Loucy (cell line): ENCODE data around the gene MAN2A2.

Source experiments
- H2AFZ ChIP-seq: fragments of 200-600 bp; sonication (generic); 2 replicates; pipeline ENCODE4 v1.6.0; 2016; ENCODE audit warnings: antibody characterized with exemption, mild to moderate bottlenecking, low read length, moderate library complexity
- H3F3A ChIP-seq: fragments of 200-600 bp; 2 replicates; pipeline ENCODE4 v1.6.0; 2016; ENCODE audit warnings: antibody characterized with exemption, low read depth, mild to moderate bottlenecking
- H3K27me3 ChIP-seq: fragments of 200-600 bp; sonication (generic); 2 replicates; pipeline ENCODE4 v1.6.1; 2014; ENCODE audit warnings: low read length, mild to moderate bottlenecking; ENCODE audit not compliant: insufficient read depth, poor library complexity, severe bottlenecking
- H3K36me3 ChIP-seq: fragments of 200-600 bp; sonication (generic); 2 replicates; pipeline ENCODE4 v1.6.1; 2016; ENCODE audit warnings: low read length; ENCODE audit not compliant: insufficient read depth
- H3K4me1 ChIP-seq: fragments of 200-600 bp; sonication (generic); 2 replicates; pipeline ENCODE4 v1.5.1; 2014; ENCODE audit warnings: low read length, mild to moderate bottlenecking; ENCODE audit not compliant: insufficient read depth, poor library complexity, severe bottlenecking
- H3K4me2 ChIP-seq: fragments of 200-600 bp; sonication (generic); 2 replicates; pipeline ENCODE4 v1.6.0; 2014; ENCODE audit warnings: antibody characterized with exemption, low read length, low read depth, mild to moderate bottlenecking; ENCODE audit not compliant: poor library complexity, severe bottlenecking
- H3K4me3 ChIP-seq: fragments of 200-600 bp; sonication (generic); 2 replicates; pipeline ENCODE4 v1.5.1; 2014; ENCODE audit warnings: low read length, mild to moderate bottlenecking, mixed read lengths; ENCODE audit not compliant: poor library complexity, severe bottlenecking
- H3K79me2 ChIP-seq: fragments of 200-600 bp; sonication (generic); 2 replicates; pipeline ENCODE4 v1.6.1; 2014; ENCODE audit warnings: low read length; ENCODE audit not compliant: insufficient read depth
- H3K9ac ChIP-seq: fragments of 200-600 bp; sonication (generic); 2 replicates; pipeline ENCODE4 v1.6.0; 2014; ENCODE audit warnings: mild to moderate bottlenecking, low read depth, low read length, moderate library complexity; ENCODE audit not compliant: poor library complexity, severe bottlenecking
- H3K9me2 ChIP-seq: fragments of 200-600 bp; sonication (generic); replicated peaks from 2 replicates; pipeline ENCODE4 v1.6.1; 2016; ENCODE audit warnings: low read depth, low read length, mixed read lengths
- H3K9me3 ChIP-seq: fragments of 200-600 bp; sonication (generic); 2 replicates; pipeline ENCODE4 v1.6.1; 2014; ENCODE audit warnings: mild to moderate bottlenecking, antibody characterized with exemption, low read length, low read depth; ENCODE audit not compliant: insufficient read depth
- H4K20me1 ChIP-seq: fragments of 200-600 bp; sonication (generic); 2 replicates; pipeline ENCODE4 v1.6.0; 2014; ENCODE audit warnings: antibody characterized with exemption, low read length, mild to moderate bottlenecking; ENCODE audit not compliant: insufficient read depth, poor library complexity, severe bottlenecking
- EZH2phosphoT487 ChIP-seq: fragments of 200-600 bp; IDR thresholded peaks from 2 replicates; pipeline ENCODE4 v1.6.1; 2018; ENCODE audit warnings: antibody characterized with exemption, mild to moderate bottlenecking, moderate library complexity, borderline replicate concordance
- TF ChIP-seq, protein P1 (sequence below): fragments of 200-600 bp; sonication (generic); conservative IDR thresholded peaks from 2 replicates; pipeline ENCODE4 v1.5.1; 2014; ENCODE audit warnings: mild to moderate bottlenecking, antibody characterized with exemption, low read length

MAN2A2 gene

DNA sequence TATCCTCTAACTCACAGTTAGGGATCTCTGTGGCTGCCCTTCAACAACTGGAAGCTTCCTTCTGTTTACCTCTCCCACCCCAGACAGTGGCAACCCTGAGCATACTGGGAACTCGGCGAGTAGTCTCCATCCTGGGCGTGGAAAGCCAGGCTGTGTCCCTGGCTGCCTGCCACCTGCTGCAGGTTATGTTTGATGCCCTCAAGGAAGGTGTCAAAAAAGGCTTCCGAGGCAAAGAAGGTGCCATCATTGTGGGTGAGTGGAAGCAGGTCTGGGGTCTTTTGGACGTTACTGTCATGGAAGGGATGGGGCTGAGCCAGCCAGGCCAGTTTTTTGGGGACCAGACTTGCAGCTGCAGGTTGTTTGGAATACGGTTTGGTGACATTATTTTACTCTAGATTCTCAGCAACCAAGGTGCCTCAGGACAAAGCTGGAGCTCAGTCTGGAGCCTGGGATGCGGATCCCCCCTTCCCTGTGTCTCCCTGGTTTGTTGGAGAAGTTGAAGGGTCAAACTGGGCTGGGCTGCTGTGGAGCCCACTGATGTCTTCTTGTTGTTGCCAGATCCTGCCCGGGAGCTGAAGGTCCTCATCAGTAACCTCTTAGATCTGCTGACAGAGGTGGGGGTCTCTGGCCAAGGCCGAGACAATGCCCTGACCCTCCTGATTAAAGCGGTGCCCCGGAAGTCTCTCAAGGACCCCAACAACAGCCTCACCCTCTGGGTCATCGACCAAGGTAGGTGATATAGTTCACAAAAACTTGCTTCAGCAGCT, 39.4 kb downstream of the MAN2A2 start:
- Histone ChIP-seq H3K27me3 (no peaks in the 10 kb centered on the region), H2AFZ (no peak overlapping the region), H3K4me2 (no peak overlapping the region), H3K4me1 (no peaks in the 10 kb centered on the region), H3F3A (no peaks in the 10 kb centered on the region), H4K20me1 (no peaks in the 10 kb centered on the region), H3K9me3 (no peaks in the 10 kb centered on the region), H3K9me2 (no peaks in the 10 kb centered on the region), H3K79me2 (peaks cover 6% of the 10 kb centered on the region; the same call in 1 of the 2 replicates), H3K9ac (no peak overlapping the region), H3K36me3 (peaks cover 54% of the 10 kb centered on the region; the same call in 1 of the 2 replicates), H3K4me3 (no peak overlapping the region)
- no peak for TF ChIP-seq EZH2phosphoT487
- TF ChIP-seq, protein P1, sequence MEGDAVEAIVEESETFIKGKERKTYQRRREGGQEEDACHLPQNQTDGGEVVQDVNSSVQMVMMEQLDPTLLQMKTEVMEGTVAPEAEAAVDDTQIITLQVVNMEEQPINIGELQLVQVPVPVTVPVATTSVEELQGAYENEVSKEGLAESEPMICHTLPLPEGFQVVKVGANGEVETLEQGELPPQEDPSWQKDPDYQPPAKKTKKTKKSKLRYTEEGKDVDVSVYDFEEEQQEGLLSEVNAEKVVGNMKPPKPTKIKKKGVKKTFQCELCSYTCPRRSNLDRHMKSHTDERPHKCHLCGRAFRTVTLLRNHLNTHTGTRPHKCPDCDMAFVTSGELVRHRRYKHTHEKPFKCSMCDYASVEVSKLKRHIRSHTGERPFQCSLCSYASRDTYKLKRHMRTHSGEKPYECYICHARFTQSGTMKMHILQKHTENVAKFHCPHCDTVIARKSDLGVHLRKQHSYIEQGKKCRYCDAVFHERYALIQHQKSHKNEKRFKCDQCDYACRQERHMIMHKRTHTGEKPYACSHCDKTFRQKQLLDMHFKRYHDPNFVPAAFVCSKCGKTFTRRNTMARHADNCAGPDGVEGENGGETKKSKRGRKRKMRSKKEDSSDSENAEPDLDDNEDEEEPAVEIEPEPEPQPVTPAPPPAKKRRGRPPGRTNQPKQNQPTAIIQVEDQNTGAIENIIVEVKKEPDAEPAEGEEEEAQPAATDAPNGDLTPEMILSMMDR: no peak

DNA sequence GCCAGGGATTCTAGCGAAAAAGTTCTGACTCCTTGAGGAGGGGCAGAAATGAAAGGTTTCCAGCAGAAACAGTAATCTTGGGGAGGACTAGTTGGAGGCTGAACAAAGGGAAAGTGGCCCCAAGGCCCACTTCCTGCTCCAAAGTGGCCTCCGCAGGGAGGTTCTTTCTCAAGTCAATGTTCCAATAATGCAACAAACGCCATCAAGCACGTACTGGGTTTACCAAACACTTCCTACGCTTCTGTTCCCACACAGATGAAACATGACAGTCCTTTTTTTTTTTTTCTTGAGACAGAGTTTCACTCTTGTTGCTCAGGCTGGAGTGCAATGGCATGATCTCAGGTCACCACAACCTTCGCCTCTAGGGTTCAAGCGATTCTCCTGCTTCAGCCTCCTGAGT, 42.0 kb downstream of the MAN2A2 start:
- no peaks in the 10 kb centered on the region for H3K9me2 ChIP-seq
- H4K20me1 ChIP-seq: no peaks in the 10 kb centered on the region
- no peaks in the 10 kb centered on the region for H3F3A ChIP-seq
- no peak for TF ChIP-seq EZH2phosphoT487
- TF ChIP-seq, protein P1: no peak
- H3K9me3 ChIP-seq: no peaks in the 10 kb centered on the region
- no peaks in the 10 kb centered on the region for H3K27me3 ChIP-seq
- H3K4me1 ChIP-seq: peaks cover 7% of the 10 kb centered on the region
- no peak overlapping the region for H3K4me2 ChIP-seq
- H3K9ac ChIP-seq: no peak overlapping the region
- no peaks in the 10 kb centered on the region; the same call in 1 of the 2 replicates for H3K79me2 ChIP-seq
- peaks cover 59% of the 10 kb centered on the region; the same call in 1 of the 2 replicates for H3K36me3 ChIP-seq
- H2AFZ ChIP-seq: no peak overlapping the region
- H3K4me3 ChIP-seq: no peak overlapping the region

DNA sequence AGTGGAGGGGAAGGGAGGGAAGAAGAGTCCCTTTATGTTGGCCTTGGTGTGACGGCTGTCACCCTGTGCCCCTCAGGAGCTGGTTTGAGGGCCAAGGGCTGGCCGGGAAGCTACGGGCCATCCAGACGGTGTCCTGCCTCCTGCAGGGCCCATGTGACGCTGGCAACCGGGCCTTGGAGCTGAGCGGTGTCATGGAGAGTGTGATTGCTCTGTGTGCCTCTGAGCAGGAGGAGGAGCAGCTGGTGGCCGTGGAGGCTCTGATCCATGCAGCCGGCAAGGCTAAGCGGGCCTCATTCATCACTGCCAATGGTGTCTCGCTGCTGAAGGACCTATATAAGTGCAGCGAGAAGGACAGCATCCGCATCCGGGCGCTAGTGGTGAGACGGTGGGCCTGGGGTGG, 43.4 kb downstream of the MAN2A2 start:
- Histone ChIP-seq H3K36me3 (peaks cover 61% of the 10 kb centered on the region; the same call in 1 of the 2 replicates), H3K9me3 (no peaks in the 10 kb centered on the region), H3K9me2 (no peaks in the 10 kb centered on the region), H3K4me3 (no peak overlapping the region), H3K4me2 (no peak overlapping the region), H3K4me1 (peaks cover 7% of the 10 kb centered on the region), H2AFZ (no peak overlapping the region), H4K20me1 (no peaks in the 10 kb centered on the region), H3K79me2 (no peaks in the 10 kb centered on the region), H3F3A (no peaks in the 10 kb centered on the region), H3K27me3 (no peaks in the 10 kb centered on the region), H3K9ac (no peak overlapping the region)
- no peak for TF ChIP-seq EZH2phosphoT487
- TF ChIP-seq, protein P1: no peak
